ACHN (cell line): ENCODE results near the gene IGSF21.

Source experiments
- DNase-seq: peaks from one replicate; pipeline ENCODE4 v3.0.0-alpha.2; 2015
- in situ Hi-C: cut with HindIII; loops from 2 replicates; pipeline ENCODE4 v1.10.0; 2017; ENCODE audit warnings: low sequenced_read_pairs, low pct_ligation_motif_present, low pct_unique_long_range_greater_than_20kb

Gene IGSF21

DNA sequence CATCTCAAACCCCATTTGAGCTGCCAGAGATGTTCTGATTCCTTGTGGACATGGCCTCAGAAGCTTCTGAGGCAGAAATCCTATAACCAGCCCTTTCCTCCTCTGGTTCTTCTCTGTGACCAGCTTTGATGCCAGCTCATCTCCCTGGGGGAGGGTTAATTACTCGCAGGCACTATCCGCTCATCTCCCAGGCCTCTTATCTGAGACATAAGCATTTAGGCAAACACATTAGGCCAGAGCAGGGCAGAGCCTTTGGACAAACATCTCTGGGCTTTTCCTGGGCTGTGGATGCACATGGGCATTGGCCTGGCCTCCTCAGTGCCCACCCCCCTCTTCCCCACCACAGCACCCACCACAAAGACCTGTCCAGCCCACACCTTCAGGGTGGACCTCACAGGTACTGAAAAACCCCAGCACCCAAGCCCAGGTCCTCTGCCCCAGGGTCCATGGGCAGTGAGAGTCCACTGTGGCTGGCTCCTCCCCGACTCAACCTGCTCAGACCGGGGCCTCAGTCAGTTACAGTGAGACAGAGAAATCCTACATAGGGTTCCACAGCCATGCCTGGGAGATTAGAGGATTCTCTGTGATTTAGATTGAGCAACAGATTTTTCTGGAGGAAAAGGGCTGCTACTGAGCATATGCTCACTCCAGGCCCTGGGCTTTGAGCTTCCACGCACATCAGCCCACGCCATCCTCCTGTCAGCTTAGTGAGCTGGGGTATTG, 26.9 kb downstream of the IGSF21 start:
- in situ Hi-C loops = no loop called here
- DNase-seq = no peak

DNA sequence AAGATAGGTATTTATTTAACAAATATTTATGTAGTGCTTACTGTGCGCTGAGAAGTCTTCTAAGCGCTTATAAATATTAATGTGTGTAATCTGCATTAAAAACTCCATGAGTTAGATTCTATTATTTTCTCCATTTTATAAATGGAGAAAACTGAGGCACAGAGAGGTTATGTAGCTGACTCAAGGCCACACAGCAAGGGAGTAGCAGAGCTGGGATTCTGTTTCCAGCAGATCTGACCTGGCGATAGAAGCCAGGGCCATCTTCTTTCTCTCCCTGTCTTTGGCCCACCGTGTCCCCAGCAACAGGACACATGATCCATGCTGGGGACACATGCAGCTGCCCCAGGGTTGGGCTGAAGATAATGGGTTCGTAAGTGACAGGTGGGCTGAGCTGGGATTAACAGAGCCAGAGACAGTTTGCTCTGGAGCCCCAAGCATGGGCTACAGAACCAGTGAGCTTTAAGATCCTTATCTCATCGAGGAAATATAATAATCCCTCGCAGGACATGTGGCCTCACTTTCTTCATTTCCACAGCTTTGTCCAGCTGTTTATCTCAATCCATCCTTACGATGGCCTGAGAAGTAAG, 30.3 kb downstream of the IGSF21 start:
- in situ Hi-C loops = no loop called here
- no peak for DNase-seq

- DNase-seq = no peak
- in situ Hi-C loops = no loop called here
These were observed 31.8 kb downstream of the IGSF21 start for GRCh38 chr1:18139198-18139981.

DNA sequence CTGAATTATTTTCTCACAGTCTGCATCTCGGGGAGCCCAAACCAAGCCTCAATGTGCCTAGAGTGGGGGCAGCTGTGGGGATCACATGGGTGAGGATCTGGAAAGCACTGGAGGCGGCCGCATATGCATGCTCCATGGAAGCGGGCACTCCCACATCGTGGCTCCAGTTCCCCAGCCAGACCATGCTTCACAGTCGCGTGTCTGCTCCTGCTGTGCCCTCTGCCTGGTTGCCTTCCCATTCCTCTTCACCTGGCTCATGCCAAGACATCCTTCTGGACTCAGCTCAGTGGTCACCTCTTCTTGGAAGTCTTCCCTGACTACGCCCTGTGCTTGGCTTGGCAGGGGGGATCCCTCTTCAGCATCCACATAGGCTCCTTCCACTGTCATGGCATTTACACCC, 32.8 kb downstream of the IGSF21 start:
- in situ Hi-C loops = no loop called here
- DNase-seq = no peak

DNA sequence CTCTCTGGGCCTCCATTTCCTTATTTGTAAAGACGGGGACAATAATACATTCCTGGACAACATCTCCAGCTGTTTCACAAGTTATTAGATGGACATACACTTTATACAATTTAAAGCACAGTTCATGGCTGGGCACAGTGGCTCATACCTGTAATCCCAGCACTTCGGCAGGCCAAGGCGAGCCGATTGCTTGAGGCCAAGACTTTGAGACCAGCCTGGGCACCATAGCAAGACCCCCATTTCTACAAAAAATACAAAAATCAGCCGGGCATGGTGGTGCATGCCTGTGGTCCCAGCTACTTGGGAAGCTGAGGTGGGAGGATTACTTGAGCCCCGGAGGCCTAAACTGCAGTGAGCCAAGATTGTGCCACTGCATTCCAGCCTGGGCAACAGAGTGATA, 34.1 kb downstream of the IGSF21 start:
- in situ Hi-C loops = no loop called here
- no peak for DNase-seq

DNA sequence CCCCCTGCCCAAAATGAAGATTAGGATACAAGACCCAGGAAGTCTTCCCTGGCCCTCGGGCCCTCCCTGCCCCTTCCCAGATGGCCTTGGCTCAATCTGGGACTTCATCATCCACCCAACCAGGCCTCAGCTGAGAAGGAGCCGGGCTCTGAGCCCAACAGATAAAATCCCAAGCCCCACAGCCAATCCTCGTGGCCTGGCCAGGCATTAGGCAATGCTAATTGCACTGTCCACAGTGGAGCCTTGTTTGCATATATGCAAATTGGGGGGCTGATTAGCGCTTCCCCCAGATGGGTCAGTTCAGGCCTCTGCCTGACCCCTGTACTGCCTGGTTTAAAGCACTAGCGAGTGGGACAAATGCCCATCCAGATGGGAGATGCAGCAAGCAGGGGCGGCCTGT, 34.9 kb downstream of the IGSF21 start:
- DNase-seq = no peak
- in situ Hi-C loops = no loop called here

- no peak for DNase-seq
- in situ Hi-C loops = no loop called here
These were observed 35.4 kb downstream of the IGSF21 start for GRCh38 chr1:18142969-18143368.

GRCh38 chr1:18144062-18144461, 36.5 kb downstream of the IGSF21 start:
- in situ Hi-C loops = no loop called here
- no peak for DNase-seq

GRCh38 chr1:18144916-18145647, 37.5 kb downstream of the IGSF21 start:
- DNase-seq = no peak
- in situ Hi-C loops = no loop called here

DNA sequence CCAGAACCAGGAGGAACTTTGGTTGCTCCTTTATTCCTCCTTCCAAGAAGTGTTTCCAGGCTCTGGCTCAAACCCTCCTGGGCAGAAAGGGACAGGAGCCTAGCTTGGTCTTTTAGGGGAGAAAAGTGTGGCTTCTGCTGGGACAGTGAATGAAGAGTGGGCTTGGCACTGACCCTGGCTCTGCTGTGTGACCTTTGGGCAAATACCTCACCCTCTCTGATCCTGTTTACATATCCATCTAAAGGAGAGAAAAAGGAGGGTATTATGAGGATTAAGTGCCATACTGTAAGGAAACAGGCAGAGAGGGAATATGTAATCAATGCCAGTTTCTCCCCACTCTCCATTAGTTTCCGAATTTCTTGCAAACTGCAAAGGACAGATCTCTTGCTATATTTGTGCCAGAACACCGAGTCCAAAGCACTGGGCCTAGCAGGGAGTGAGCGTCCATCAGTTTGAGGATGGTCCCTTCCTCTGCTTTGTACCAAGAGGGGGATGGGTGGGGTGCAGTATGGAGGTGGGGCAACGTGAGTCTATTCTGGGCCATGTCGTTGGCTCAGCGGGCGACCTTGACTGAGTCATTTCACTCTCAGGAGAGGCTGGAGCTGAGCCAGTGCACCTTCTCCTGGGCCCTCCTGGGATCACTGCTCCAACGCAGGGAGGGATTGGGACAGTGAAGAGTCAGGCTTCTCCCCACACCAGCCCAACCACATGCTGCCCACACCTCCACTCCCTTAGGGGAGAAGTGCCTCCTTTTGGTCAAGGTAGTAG, 38.4 kb downstream of the IGSF21 start:
- DNase-seq = no peak
- in situ Hi-C loops = no loop called here

GRCh38 chr1:18146886-18147285, 39.3 kb downstream of the IGSF21 start:
- in situ Hi-C loops = no loop called here
- DNase-seq = no peak

DNA sequence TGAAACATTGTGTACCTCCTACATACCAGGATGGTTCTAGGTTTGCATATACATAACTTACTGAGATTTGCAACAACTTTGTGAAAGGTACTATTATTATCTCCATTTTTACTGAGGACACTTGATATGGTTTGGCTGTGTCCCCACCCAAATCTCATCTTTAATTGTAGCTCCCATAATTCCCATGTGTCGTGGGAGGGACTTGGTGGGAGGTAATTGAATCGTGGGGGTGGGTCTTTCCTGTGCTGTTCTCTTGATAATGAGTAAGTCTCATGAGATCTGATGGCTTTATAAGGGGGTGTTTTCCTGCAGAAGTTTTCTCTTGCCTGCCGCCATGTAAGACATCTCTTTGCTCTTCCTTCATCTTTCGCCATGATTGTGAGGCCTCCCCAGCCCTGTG, 40.1 kb downstream of the IGSF21 start:
- in situ Hi-C loops = no loop called here
- no peak for DNase-seq

- no peak for DNase-seq
- in situ Hi-C loops = no loop called here
These were observed 40.9 kb downstream of the IGSF21 start for GRCh38 chr1:18148461-18148860.

DNA sequence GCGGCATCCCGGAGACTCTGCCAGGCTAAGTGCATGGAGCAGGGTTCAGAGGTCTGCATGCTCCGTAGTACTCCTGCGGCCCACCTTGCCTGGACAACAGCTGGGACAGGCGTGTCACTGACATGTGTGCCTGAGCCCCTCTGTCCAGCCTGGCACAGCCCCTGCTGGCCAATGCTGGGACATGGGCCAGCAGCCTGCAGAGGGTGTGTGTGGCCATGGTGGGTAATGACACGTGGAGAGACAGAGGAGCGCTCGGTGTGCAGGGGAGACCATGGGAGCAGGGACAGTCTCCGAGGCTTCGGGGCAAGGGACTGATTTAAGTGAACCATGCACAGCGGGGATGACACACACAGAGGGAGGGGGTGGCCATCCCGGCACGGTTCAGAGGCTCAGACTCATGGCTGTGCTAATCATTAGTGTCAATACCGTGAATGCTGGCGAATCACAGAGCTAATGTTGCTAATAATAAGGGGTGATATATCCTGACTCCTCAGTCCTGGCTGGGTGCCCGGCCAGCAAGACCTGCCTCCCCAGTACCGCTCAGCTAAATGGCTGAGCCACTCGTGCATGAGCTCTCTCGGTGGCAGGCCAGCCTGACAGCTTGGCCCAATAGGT, 41.5 kb downstream of the IGSF21 start:
- DNase-seq = peak; percentile 68
- in situ Hi-C loops = no loop called here

DNA sequence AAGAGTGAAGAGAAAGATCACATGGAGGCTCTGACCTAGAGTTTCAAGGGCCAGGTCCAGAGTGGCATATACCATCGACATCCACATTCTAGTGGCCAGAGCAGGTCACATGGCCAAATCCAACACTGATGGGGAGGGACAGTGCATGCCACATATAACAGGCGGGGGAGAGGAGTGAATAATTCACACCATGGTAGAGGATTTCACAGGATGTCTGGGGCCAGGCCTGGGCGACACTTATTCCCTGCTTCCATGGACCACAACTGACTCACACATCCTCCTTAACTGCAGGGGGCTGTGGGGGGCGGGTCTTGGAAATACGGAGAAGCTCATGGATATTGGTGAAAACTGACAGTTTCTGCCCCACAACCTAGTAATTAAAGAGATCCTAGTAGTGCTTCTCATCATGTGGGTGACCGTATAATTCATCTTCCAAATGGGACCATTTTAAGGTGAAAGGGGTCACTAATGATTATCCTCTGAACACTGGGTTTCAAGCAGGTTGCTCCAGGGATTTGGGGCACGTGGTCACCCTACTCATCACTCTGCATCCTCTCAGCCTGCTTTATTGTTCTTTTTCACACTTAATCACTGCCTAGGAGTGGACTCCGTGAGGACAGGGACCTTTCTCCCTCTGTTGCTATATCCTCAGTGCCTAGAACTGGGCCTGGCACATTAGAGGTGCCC, 44.0 kb downstream of the IGSF21 start:
- no peak for DNase-seq
- in situ Hi-C loops = no loop called here

DNA sequence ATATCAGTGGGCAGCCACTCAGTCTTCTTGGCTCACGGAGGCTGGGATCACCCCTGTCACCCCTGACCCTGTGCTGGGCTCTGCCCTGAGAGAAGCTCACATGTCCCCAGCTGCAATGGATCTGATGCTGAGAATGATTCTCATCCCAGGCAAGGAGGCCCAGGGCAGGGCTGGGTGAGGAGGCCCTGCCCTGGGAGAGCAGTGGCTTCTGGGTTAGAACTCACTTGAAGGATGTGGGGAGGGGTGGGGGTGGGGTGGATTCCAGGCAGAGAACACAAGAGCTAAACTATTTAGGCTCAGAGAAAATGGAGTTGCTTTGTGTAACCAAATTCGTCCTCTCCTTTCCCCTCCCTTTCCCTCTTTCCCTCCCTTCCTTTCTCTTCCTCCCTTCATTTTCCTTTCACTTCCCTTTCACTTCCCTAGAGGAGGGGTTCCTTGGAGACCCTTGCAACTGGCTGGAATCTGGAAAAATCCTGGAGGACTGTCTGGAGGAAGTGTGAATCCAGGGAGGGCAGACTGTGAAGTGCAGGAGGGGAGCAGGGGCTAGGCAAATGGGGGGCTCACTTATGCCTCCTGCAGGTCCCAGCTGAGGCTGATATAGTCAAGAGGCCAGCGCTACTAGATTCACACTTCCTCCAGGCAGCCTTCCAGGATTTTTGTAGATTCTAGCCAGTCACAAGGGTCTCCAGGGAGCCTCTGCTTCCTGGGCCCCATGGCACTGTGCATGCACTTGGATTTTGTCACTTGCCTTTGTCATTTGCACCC, 47.0 kb downstream of the IGSF21 start:
- in situ Hi-C loops = no loop called here
- no peak for DNase-seq

DNA sequence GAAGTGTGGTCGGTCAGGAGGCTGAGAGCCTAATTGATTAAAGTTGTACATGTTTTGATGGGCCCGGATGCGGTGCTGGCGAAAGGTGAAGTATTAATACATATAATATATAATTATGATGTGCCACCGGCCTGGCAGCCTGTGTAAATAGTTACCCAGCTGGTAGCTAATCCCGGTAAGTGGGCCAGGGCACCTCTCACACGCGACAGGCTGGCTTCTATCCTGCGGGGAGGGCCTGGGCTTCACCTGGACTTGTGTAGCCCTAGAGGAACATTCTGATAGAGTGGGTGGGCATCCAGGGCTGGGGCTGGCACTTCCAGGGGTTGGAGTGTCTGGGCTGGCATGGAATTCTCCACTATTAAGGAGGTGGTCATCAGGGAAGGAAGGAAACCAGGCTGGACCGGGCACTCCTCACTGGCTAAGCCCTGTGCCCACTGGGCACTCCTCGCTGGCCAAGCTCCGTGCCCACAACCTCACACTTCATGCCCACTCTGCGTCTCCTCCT, 48.3 kb downstream of the IGSF21 start:
- DNase-seq = no peak
- in situ Hi-C loops = no loop called here
